Measurements from ENCODE around the gene JAM3. TPM values are rescaled to one million over a fixed set of nuclear protein-coding genes. Genes with fewer than 3 reads are reported as not detected.

Gene JAM3
- total and polyA plus RNA-seq, 2 donors (not counting 1 experiment from before 2014, with no cell fraction given): 13.5 to 29.6 TPM

GRCh38 chr11:134027671-134028070, 41.2 kb upstream of the JAM3 start:
- intact Hi-C loops (cut with micrococcal nuclease): no loop called here
- H3K4me1 ChIP-seq (ENCODE audit: control insufficient read depth in 2 of 2, insufficient read depth in 2 of 2, low read length in 2 of 2): no peaks in the 10 kb centered on the region
- Mint-ChIP-seq H3K4me3 (no peak overlapping the region), H3K27me3 (peaks cover 31% of the 10 kb centered on the region), H3K9me3 (ENCODE audit: insufficient read depth) (no peaks in the 10 kb centered on the region), H3K27ac (no peak overlapping the region), H3K4me1 (peaks cover 3% of the 10 kb centered on the region)
- H3K36me3 ChIP-seq (replicated peaks in 1 of 2; ENCODE audit: control extremely low read depth in 1 of 2, control insufficient read depth in 1 of 2, extremely low read depth in 1 of 2, insufficient read depth in 2 of 2, low read length in 1 of 2): no peaks in the 10 kb centered on the region
- no peaks in the 10 kb centered on the region for H4K20me1 ChIP-seq (ENCODE audit: control insufficient read depth, insufficient read depth, low read length, poor library complexity, severe bottlenecking)
- ATAC-seq (ENCODE audit: low read depth) (no peak), DNase-seq (no peak)
- 73% methylated on average over 4 of the region's 4 CpGs for WGBS (ENCODE audit: insufficient coverage)
- no peaks in the 10 kb centered on the region for H3K79me2 ChIP-seq (ENCODE audit: control insufficient read depth, insufficient read depth, low read length)
- peaks cover 0 to 30% (median 4%) of the 10 kb centered on the region in 4 experiments for H3K27me3 ChIP-seq (replicated peaks in 1 of 4; ENCODE audit: control extremely low read depth in 1 of 4, control insufficient read depth in 3 of 4, insufficient read depth in 4 of 4, low read length in 3 of 4)
- H3K4me2 ChIP-seq (replicated peaks; ENCODE audit: low read depth, low read length, poor library complexity, severe bottlenecking): no peak overlapping the region
- ChIA-PET POLR2A (no interaction called here), CTCF (interaction anchor here (1.0 kb wide), 1 partner anchor 71 kb away, joined by 3 read pairs; no protein-coding TSS in a partner anchor)
- TF ChIP-seq CTCF (IDR thresholded peaks at IDR 0.05) (no peak), EZH2 (IDR thresholded peaks at IDR 0.05; ENCODE audit: borderline replicate concordance, insufficient read depth, low read depth, low read length, poor library complexity, severe bottlenecking) (no peak)
- peaks cover 0 to 4% (median 0%) of the 10 kb centered on the region in 3 donors for H3K9me3 ChIP-seq (ENCODE audit: control extremely low read depth in 1 of 3, control insufficient read depth in 2 of 3, insufficient read depth in 1 of 3, low read length in 2 of 3)
- no peak overlapping the region for H3K9ac ChIP-seq (ENCODE audit: low read length)
- no peak overlapping the region for H2AFZ ChIP-seq (ENCODE audit: insufficient read depth, low read depth, low read length, poor library complexity, severe bottlenecking)
- no peak overlapping the region for H3K4me3 ChIP-seq (ENCODE audit: control extremely low read depth in 1 of 5, extremely low read depth in 1 of 5, insufficient read depth in 1 of 5, low read depth in 2 of 5, low read length in 4 of 5)
- no peak overlapping the region for H3K27ac ChIP-seq (ENCODE audit: low read length in 2 of 2)

GRCh38 chr11:134028368-134028920, 40.4 kb upstream of the JAM3 start:
- no peaks in the 10 kb centered on the region for H3K36me3 ChIP-seq (replicated peaks in 1 of 2; ENCODE audit: control extremely low read depth in 1 of 2, control insufficient read depth in 1 of 2, extremely low read depth in 1 of 2, insufficient read depth in 2 of 2, low read length in 1 of 2)
- H4K20me1 ChIP-seq (ENCODE audit: control insufficient read depth, insufficient read depth, low read length, poor library complexity, severe bottlenecking): no peaks in the 10 kb centered on the region
- ChIA-PET CTCF (no interaction called here), POLR2A (no interaction called here)
- Mint-ChIP-seq H3K27ac (no peak overlapping the region), H3K27me3 (peaks cover 35% of the 10 kb centered on the region), H3K9me3 (ENCODE audit: insufficient read depth) (no peaks in the 10 kb centered on the region), H3K4me1 (peaks cover 3% of the 10 kb centered on the region), H3K4me3 (no peak overlapping the region)
- no peak overlapping the region for H3K9ac ChIP-seq (ENCODE audit: low read length)
- intact Hi-C loops (cut with micrococcal nuclease): no loop called here
- TF ChIP-seq EZH2 (IDR thresholded peaks at IDR 0.05; ENCODE audit: borderline replicate concordance, insufficient read depth, low read depth, low read length, poor library complexity, severe bottlenecking): no peak
- TF ChIP-seq CTCF (IDR thresholded peaks at IDR 0.05): no peak
- H2AFZ ChIP-seq (ENCODE audit: insufficient read depth, low read depth, low read length, poor library complexity, severe bottlenecking): no peak overlapping the region
- H3K79me2 ChIP-seq (ENCODE audit: control insufficient read depth, insufficient read depth, low read length): no peaks in the 10 kb centered on the region
- peaks cover 0 to 4% (median 0%) of the 10 kb centered on the region in 3 donors for H3K9me3 ChIP-seq (ENCODE audit: control extremely low read depth in 1 of 3, control insufficient read depth in 2 of 3, insufficient read depth in 1 of 3, low read length in 2 of 3)
- ATAC-seq (ENCODE audit: low read depth) (no peak), DNase-seq (no peak)
- no peak overlapping the region for H3K4me3 ChIP-seq (ENCODE audit: control extremely low read depth in 1 of 5, extremely low read depth in 1 of 5, insufficient read depth in 1 of 5, low read depth in 2 of 5, low read length in 4 of 5)
- peaks cover 0 to 38% (median 7%) of the 10 kb centered on the region in 4 experiments for H3K27me3 ChIP-seq (replicated peaks in 1 of 4; ENCODE audit: control extremely low read depth in 1 of 4, control insufficient read depth in 3 of 4, insufficient read depth in 4 of 4, low read length in 3 of 4)
- H3K27ac ChIP-seq (ENCODE audit: low read length in 2 of 2): no peak overlapping the region
- H3K4me2 ChIP-seq (replicated peaks; ENCODE audit: low read depth, low read length, poor library complexity, severe bottlenecking): no peak overlapping the region
- no peaks in the 10 kb centered on the region for H3K4me1 ChIP-seq (ENCODE audit: control insufficient read depth in 2 of 2, insufficient read depth in 2 of 2, low read length in 2 of 2)
- 84% methylated on average over 2 of the region's 3 CpGs for WGBS (ENCODE audit: insufficient coverage)

All from B cell (primary cell).